C1 segment of cervical spinal cord (tissue), 14 donors: ENCODE results near the gene DCPS.
A peak's percentile ranks its signal among the peaks of the same experiment; 100 is the strongest.
"Not testable (repeated sequence)": the region's sequence is repeated elsewhere in the genome, so short reads cannot be mapped to it uniquely, and the experiment has no call there.

Experiments used
- DNase-seq, 14 donors: peaks; one replicate each; lab custom pipeline; 2025; lab: John Stamatoyannopoulos, UW

DCPS gene

GRCh38 chr11:126358763-126359160 lies 54.9 kb downstream of the DCPS start:
- DNase-seq = no peak

GRCh38 chr11:126359431-126360048 lies 55.7 kb downstream of the DCPS start:
- peak in 9 of 14 donors; percentile 55 to 74 (median 62) for DNase-seq

- peak in 6 of 14 donors; percentile 34 to 74 (median 60) for DNase-seq
Observed at GRCh38 chr11:126360049-126360446, 56.2 kb downstream of the DCPS start.

GRCh38 chr11:126361400-126361799 lies 57.5 kb downstream of the DCPS start:
- DNase-seq = no peak

GRCh38 chr11:126362879-126363655 lies 59.2 kb downstream of the DCPS start:
- DNase-seq = no peak

GRCh38 chr11:126363706-126364248 lies 59.9 kb downstream of the DCPS start:
- peak in 11 of 14 donors; percentile 40 to 77 (median 63) for DNase-seq

GRCh38 chr11:126364735-126365134 lies 60.9 kb downstream of the DCPS start:
- not testable (repeated sequence) for DNase-seq

- DNase-seq = peak in 1 of 14 donors; percentile 13
Observed at GRCh38 chr11:126365508-126365907, 61.6 kb downstream of the DCPS start.

GRCh38 chr11:126366064-126366822 lies 62.4 kb downstream of the DCPS start:
- DNase-seq = no peak

GRCh38 chr11:126366823-126367654 lies 63.2 kb downstream of the DCPS start:
- peak in 1 of 14 donors; percentile 30 for DNase-seq

GRCh38 chr11:126367806-126368205 lies 63.9 kb downstream of the DCPS start:
- DNase-seq = not testable (repeated sequence)

- not testable (repeated sequence) for DNase-seq
Observed at GRCh38 chr11:126368336-126369119, 64.7 kb downstream of the DCPS start.

- no peak for DNase-seq
Observed at GRCh38 chr11:126370016-126370415, 66.2 kb downstream of the DCPS start.

GRCh38 chr11:126371595-126371994 lies 67.7 kb downstream of the DCPS start:
- no peak for DNase-seq

- peak in 1 of 14 donors; percentile 54 for DNase-seq
Observed at GRCh38 chr11:126373389-126374066, 69.7 kb downstream of the DCPS start.

GRCh38 chr11:126374562-126375300 lies 70.9 kb downstream of the DCPS start:
- not testable (repeated sequence) for DNase-seq

- DNase-seq = no peak
Observed at GRCh38 chr11:126375726-126376125, 71.9 kb downstream of the DCPS start.

GRCh38 chr11:126378763-126379162 lies 74.9 kb downstream of the DCPS start:
- no peak for DNase-seq

- no peak for DNase-seq
Observed at GRCh38 chr11:126380909-126381308, 77.0 kb downstream of the DCPS start.
